ENCODE data around the gene TUFT1. TPM values are rescaled to one million over a fixed set of nuclear protein-coding genes. Genes with fewer than 3 reads are reported as not detected.
A peak's percentile ranks its signal among the peaks of the same experiment; 100 is the strongest.

TUFT1 gene
- polyA plus RNA-seq, 2 of the 4 experiments (the other 2 are of a cell fraction): 21.1 to 27.5 TPM

DNA sequence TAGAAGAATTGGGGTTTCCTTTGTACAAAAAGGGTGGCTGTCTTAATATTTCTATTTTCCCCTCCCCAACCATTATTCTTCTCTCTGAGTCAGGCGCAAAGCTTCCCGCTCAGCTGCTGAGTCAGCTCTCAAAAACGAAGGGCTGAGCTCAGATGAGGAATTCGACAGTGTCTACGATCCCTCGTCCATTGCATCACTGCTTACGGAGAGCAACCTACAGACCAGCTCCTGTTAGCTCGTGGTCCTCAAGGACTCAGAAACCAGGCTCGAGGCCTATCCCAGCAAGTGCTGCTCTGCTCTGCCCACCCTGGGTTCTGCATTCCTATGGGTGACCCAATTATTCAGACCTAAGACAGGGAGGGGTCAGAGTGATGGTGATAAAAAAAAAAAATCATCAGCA is 3.0 kb upstream of the TUFT1 start (continued):
- no peak for TF ChIP-seq EHF (CRISPR knock-in tag; IDR thresholded peaks at IDR 0.05)
- TF ChIP-seq, protein P1, sequence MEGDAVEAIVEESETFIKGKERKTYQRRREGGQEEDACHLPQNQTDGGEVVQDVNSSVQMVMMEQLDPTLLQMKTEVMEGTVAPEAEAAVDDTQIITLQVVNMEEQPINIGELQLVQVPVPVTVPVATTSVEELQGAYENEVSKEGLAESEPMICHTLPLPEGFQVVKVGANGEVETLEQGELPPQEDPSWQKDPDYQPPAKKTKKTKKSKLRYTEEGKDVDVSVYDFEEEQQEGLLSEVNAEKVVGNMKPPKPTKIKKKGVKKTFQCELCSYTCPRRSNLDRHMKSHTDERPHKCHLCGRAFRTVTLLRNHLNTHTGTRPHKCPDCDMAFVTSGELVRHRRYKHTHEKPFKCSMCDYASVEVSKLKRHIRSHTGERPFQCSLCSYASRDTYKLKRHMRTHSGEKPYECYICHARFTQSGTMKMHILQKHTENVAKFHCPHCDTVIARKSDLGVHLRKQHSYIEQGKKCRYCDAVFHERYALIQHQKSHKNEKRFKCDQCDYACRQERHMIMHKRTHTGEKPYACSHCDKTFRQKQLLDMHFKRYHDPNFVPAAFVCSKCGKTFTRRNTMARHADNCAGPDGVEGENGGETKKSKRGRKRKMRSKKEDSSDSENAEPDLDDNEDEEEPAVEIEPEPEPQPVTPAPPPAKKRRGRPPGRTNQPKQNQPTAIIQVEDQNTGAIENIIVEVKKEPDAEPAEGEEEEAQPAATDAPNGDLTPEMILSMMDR (IDR thresholded peaks at IDR 0.05): no peak
- no peak for TF ChIP-seq HOXA7 (CRISPR knock-in tag; IDR thresholded peaks at IDR 0.05)
- TF ChIP-seq EP300 (IDR thresholded peaks at IDR 0.05): peak in 1 of 2 experiments; percentile 33; a peak in 1 of 5 replicates
- no peak for TF ChIP-seq EHMT2 (IDR thresholded peaks at IDR 0.05; ENCODE audit: low read depth)
- TF ChIP-seq BHLHE40 (IDR thresholded peaks at IDR 0.05; ENCODE audit: low read depth, low read length): no peak
- TF ChIP-seq MYC (IDR thresholded peaks at IDR 0.05; ENCODE audit: borderline replicate concordance, low read length): no peak
- peak; percentile 64 to 91; a peak in 3 of 4 replicates for TF ChIP-seq CEBPB (IDR thresholded peaks at IDR 0.05)
- peak; percentile 57 for TF ChIP-seq JUNB (IDR thresholded peaks at IDR 0.05)
- TF ChIP-seq SMC3 (IDR thresholded peaks at IDR 0.05): no peak
- TF ChIP-seq, protein P2, sequence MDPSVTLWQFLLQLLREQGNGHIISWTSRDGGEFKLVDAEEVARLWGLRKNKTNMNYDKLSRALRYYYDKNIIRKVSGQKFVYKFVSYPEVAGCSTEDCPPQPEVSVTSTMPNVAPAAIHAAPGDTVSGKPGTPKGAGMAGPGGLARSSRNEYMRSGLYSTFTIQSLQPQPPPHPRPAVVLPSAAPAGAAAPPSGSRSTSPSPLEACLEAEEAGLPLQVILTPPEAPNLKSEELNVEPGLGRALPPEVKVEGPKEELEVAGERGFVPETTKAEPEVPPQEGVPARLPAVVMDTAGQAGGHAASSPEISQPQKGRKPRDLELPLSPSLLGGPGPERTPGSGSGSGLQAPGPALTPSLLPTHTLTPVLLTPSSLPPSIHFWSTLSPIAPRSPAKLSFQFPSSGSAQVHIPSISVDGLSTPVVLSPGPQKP (IDR thresholded peaks at IDR 0.05; ENCODE audit: low read depth, low read length): no peak
- TF ChIP-seq CBX8 (IDR thresholded peaks at IDR 0.05): no peak
- peak; percentile 88; the same call in 1 of the 2 replicates for TF ChIP-seq HOXB13 (CRISPR knock-in tag; IDR thresholded peaks at IDR 0.05; ENCODE audit: low read depth)
- peak; percentile 33; the same call in 1 of the 2 replicates for TF ChIP-seq HOXB5 (CRISPR knock-in tag; IDR thresholded peaks at IDR 0.05)
- no peak for TF ChIP-seq FOSB (CRISPR knock-in tag; IDR thresholded peaks at IDR 0.05)
- TF ChIP-seq MAFK (IDR thresholded peaks at IDR 0.05; ENCODE audit: partially characterized antibody): peak; percentile 97
- TF ChIP-seq, protein P3, sequence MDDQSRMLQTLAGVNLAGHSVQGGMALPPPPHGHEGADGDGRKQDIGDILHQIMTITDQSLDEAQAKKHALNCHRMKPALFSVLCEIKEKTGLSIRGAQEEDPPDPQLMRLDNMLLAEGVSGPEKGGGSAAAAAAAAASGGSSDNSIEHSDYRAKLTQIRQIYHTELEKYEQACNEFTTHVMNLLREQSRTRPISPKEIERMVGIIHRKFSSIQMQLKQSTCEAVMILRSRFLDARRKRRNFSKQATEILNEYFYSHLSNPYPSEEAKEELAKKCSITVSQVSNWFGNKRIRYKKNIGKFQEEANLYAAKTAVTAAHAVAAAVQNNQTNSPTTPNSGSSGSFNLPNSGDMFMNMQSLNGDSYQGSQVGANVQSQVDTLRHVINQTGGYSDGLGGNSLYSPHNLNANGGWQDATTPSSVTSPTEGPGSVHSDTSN (IDR thresholded peaks at IDR 0.05): no peak
- TF ChIP-seq JUN (IDR thresholded peaks at IDR 0.05): peak in 1 of 2 experiments; percentile 48; a peak in 1 of 5 replicates
- no peak for TF ChIP-seq NFE2L2 (conservative IDR thresholded peaks at IDR 0.05; ENCODE audit: low read length)
- TF ChIP-seq CHD4 (IDR thresholded peaks at IDR 0.05; ENCODE audit: borderline replicate concordance): no peak
- no peak for TF ChIP-seq NR3C1 (IDR thresholded peaks at IDR 0.05)

DNA sequence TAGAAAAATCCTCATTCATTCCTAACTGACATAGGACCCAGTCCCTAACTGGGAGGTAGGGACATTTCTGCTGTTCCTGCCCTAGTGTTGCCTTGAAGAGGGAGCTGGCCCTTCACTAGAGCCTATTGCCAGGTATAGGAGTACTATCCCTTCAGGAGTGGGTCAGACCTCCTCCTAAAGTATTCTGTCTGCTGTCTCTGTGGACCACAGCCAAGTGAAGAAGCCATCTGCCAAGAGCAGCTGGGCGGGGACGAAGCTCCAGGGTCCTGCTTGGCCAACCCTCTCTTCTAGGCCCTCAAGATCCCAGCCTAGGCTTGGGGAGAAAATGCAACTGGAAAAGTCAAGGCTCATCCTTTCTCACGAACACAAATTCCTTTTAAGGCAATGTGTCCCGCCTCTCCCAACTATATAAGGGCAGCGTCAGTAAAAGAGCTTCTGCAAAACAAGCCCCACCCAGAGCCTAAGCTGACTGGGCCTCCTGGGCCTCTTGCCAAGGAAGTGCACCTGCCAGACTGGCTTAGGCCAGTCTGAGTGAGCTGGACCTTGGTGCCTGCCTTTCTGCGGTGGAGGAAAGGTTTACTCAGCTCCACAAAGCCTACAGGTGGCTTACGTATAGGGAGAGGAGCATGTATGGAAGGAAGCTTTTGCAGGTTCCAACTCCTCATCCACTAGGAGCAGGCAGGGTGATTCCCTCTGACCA is 638 bp upstream of the TUFT1 start:
- ChIA-PET CTCF (interaction anchor here (0.6 to 3.1 kb wide), 10 partner anchors 9 to 297 kb away, joined by 3 to 17 read pairs (median 6); no protein-coding TSS in a partner anchor), POLR2A (interaction anchor here (0.6 to 3.0 kb wide), 16 partner anchors 10 to 235 kb away, joined by 3 to 44 read pairs (median 5); partner anchors contain the start of genes CGN and POGZ)
- TF ChIP-seq, protein P4, sequence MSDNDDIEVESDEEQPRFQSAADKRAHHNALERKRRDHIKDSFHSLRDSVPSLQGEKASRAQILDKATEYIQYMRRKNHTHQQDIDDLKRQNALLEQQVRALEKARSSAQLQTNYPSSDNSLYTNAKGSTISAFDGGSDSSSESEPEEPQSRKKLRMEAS (IDR thresholded peaks at IDR 0.05): peak; percentile 17; the same call in 1 of the 2 replicates
- TF ChIP-seq ZFP36 (IDR thresholded peaks at IDR 0.05; ENCODE audit: borderline replicate concordance, partially characterized antibody) (peak; percentile 81), EHF (CRISPR knock-in tag; IDR thresholded peaks at IDR 0.05) (no peak), RFX5 (IDR thresholded peaks at IDR 0.05) (no peak), EP300 (IDR thresholded peaks at IDR 0.05) (no peak), BHLHE40 (IDR thresholded peaks at IDR 0.05; ENCODE audit: low read depth, low read length) (no peak), CHD4 (IDR thresholded peaks at IDR 0.05; ENCODE audit: borderline replicate concordance) (no peak), MAZ (IDR thresholded peaks at IDR 0.05; ENCODE audit: borderline replicate concordance, low read depth, low read length) (no peak), NPAS2 (CRISPR knock-in tag; IDR thresholded peaks at IDR 0.05; ENCODE audit: borderline replicate concordance) (no peak)
- TF ChIP-seq, protein P5, sequence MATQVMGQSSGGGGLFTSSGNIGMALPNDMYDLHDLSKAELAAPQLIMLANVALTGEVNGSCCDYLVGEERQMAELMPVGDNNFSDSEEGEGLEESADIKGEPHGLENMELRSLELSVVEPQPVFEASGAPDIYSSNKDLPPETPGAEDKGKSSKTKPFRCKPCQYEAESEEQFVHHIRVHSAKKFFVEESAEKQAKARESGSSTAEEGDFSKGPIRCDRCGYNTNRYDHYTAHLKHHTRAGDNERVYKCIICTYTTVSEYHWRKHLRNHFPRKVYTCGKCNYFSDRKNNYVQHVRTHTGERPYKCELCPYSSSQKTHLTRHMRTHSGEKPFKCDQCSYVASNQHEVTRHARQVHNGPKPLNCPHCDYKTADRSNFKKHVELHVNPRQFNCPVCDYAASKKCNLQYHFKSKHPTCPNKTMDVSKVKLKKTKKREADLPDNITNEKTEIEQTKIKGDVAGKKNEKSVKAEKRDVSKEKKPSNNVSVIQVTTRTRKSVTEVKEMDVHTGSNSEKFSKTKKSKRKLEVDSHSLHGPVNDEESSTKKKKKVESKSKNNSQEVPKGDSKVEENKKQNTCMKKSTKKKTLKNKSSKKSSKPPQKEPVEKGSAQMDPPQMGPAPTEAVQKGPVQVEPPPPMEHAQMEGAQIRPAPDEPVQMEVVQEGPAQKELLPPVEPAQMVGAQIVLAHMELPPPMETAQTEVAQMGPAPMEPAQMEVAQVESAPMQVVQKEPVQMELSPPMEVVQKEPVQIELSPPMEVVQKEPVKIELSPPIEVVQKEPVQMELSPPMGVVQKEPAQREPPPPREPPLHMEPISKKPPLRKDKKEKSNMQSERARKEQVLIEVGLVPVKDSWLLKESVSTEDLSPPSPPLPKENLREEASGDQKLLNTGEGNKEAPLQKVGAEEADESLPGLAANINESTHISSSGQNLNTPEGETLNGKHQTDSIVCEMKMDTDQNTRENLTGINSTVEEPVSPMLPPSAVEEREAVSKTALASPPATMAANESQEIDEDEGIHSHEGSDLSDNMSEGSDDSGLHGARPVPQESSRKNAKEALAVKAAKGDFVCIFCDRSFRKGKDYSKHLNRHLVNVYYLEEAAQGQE (IDR thresholded peaks at IDR 0.05): no peak
- TF ChIP-seq, protein P6, sequence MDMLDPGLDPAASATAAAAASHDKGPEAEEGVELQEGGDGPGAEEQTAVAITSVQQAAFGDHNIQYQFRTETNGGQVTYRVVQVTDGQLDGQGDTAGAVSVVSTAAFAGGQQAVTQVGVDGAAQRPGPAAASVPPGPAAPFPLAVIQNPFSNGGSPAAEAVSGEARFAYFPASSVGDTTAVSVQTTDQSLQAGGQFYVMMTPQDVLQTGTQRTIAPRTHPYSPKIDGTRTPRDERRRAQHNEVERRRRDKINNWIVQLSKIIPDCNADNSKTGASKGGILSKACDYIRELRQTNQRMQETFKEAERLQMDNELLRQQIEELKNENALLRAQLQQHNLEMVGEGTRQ (IDR thresholded peaks at IDR 0.05): no peak
- 4% methylated on average over 6 of the region's 7 CpGs for WGBS (ENCODE audit: missing lambda C conversion rate)
- peak overlapping the region; percentile 79 to 85 for H3K27ac ChIP-seq
- ATAC-seq (peak; percentile 53 to 55), FAIRE-seq (no peak), DNase-seq (ENCODE audit: low read depth in 1 of 2, low spot score in 1 of 2) (peak; percentile 57 to 96)
- peaks cover 76% of the 10 kb centered on the region for H3K4me1 ChIP-seq
- H3K4me2 ChIP-seq: peak overlapping the region; percentile 96
- H3K4me3 ChIP-seq: peak overlapping the region; percentile 93
- no peaks in the 10 kb centered on the region for H3K9me3 ChIP-seq

Data from A549 (cell line).